IMR-90 (cell line): ENCODE results near the gene ZNF436. TPM values are rescaled to one million over a fixed set of nuclear protein-coding genes. Genes with fewer than 3 reads are reported as not detected.

Source experiments
- ATAC-seq: fragments of 200-7000 bp; cut with Tn5 transposase; 2 replicates; pipeline ENCODE4 v1.9.1; 2020; ENCODE audit warnings: low read depth, mild to moderate bottlenecking, moderate library complexity
- BruUV-seq: library from RNA; stranded (reverse); fragments of 400-500 nt; replicated peaks from 2 replicates; lab custom pipeline; 2021; lab: Mats Ljungman, UMichigan
- CTCF ChIA-PET: fragments of 300-600 bp; formaldehyde crosslinking; extraction: SDS; loops from one replicate; lab custom pipeline; 2021; ENCODE audit warnings: antibody characterized with exemption; lab: Yijun Ruan, JAX
- POLR2A ChIA-PET: fragments of 300-600 bp; sonication (Branson Sonifier 250); formaldehyde crosslinking; loops from one replicate; lab custom pipeline; 2022; ENCODE audit warnings: antibody characterized with exemption; ENCODE audit not compliant: unreplicated experiment; lab: Charles Lee
- DNase-seq: peaks from one replicate; pipeline ENCODE4 v3.0.0; 2013
- H2AFZ ChIP-seq: replicated peaks from 2 replicates; pipeline ENCODE3; 2013; ENCODE audit warnings: low read length, mild to moderate bottlenecking; ENCODE audit not compliant: poor library complexity
- H2AK5ac ChIP-seq: 2 replicates; pipeline ENCODE4 v1.6.1; 2013; ENCODE audit warnings: low read depth, low read length, inconsistent platforms
- H2AK9ac ChIP-seq: replicated peaks from 2 replicates; pipeline ENCODE3; 2013; ENCODE audit warnings: mild to moderate bottlenecking, low read depth, low read length, moderate library complexity; ENCODE audit not compliant: poor library complexity
- H2BK120ac ChIP-seq: 2 replicates; pipeline ENCODE4 v1.6.1; 2013; ENCODE audit warnings: low read depth, low read length, inconsistent platforms
- H2BK15ac ChIP-seq: 3 replicates; pipeline ENCODE4 v1.6.1; 2013; ENCODE audit warnings: low read depth, low read length, inconsistent platforms
- H2BK20ac ChIP-seq: 2 replicates; pipeline ENCODE4 v1.6.1; 2013; ENCODE audit warnings: low read depth, mild to moderate bottlenecking, inconsistent platforms, low read length, moderate library complexity
- H2BK5ac ChIP-seq: 2 replicates; pipeline ENCODE4 v1.6.1; 2013; ENCODE audit warnings: mild to moderate bottlenecking, low read depth, low read length, inconsistent platforms; ENCODE audit not compliant: poor library complexity, severe bottlenecking
- H3K14ac ChIP-seq: replicated peaks from 2 replicates; pipeline ENCODE4 v1.6.1; 2013; ENCODE audit warnings: low read depth, low read length, inconsistent platforms
- H3K18ac ChIP-seq: 2 replicates; pipeline ENCODE4 v1.6.1; 2013; ENCODE audit warnings: low read depth, low read length, control low read depth
- H3K23ac ChIP-seq: 2 replicates; pipeline ENCODE4 v1.6.1; 2013; ENCODE audit warnings: low read depth, low read length, inconsistent platforms
- H3K27ac ChIP-seq: 2 replicates; pipeline ENCODE4 v1.5.1; 2013; ENCODE audit warnings: mild to moderate bottlenecking, control low read depth, low read length; ENCODE audit not compliant: insufficient read depth
- H3K27me3 ChIP-seq: 2 replicates; pipeline ENCODE4 v1.6.1; 2013; ENCODE audit warnings: low read length; ENCODE audit not compliant: control insufficient read depth, insufficient read depth
- H3K36me3 ChIP-seq: 2 replicates; pipeline ENCODE4 v1.6.1; 2013; ENCODE audit warnings: low read length, mixed read lengths; ENCODE audit not compliant: control insufficient read depth, insufficient read depth
- H3K4ac ChIP-seq: 2 replicates; pipeline ENCODE4 v1.6.1; 2013; ENCODE audit warnings: low read depth, low read length, inconsistent platforms
- H3K4me1 ChIP-seq: 2 replicates; pipeline ENCODE4 v1.6.1; 2013; ENCODE audit warnings: low read length, mixed read lengths; ENCODE audit not compliant: control insufficient read depth, insufficient read depth
- H3K4me2 ChIP-seq: 2 replicates; pipeline ENCODE4 v1.6.1; 2013; ENCODE audit warnings: low read depth, mild to moderate bottlenecking, control low read depth, low read length, moderate library complexity
- H3K4me3 ChIP-seq: 2 replicates; pipeline ENCODE4 v1.5.1; 2013; ENCODE audit warnings: low read depth, mild to moderate bottlenecking, control low read depth, low read length, moderate library complexity; ENCODE audit not compliant: insufficient read depth
- H3K56ac ChIP-seq: 2 replicates; pipeline ENCODE4 v1.6.1; 2013; ENCODE audit warnings: low read length, inconsistent platforms; ENCODE audit not compliant: insufficient read depth; ENCODE audit errors: extremely low read depth
- H3K79me1 ChIP-seq, 2 experiments: 2 replicates each; pipeline ENCODE4 v1.6.1; 2013; ENCODE audit warnings: low read length in 2 of 2, inconsistent platforms in 1 of 2, low read depth in 1 of 2
- H3K9ac ChIP-seq: 2 replicates; pipeline ENCODE4 v1.6.1; 2013; ENCODE audit warnings: low read depth, low read length, control low read depth
- H3K9me1 ChIP-seq: 2 replicates; pipeline ENCODE4 v1.6.1; 2013; ENCODE audit warnings: low read length, inconsistent platforms; ENCODE audit not compliant: insufficient read depth
- H3K9me3 ChIP-seq: 2 replicates; pipeline ENCODE4 v1.6.1; 2013; ENCODE audit warnings: low read length; ENCODE audit not compliant: control insufficient read depth, insufficient read depth
- H4K20me1 ChIP-seq: 2 replicates; pipeline ENCODE4 v1.6.1; 2013; ENCODE audit warnings: low read length, inconsistent platforms; ENCODE audit not compliant: insufficient read depth
- H4K5ac ChIP-seq: 2 replicates; pipeline ENCODE4 v1.6.1; 2013; ENCODE audit warnings: mild to moderate bottlenecking, low read depth, low read length, control low read depth
- H4K8ac ChIP-seq, 2 experiments: 2 replicates each; pipeline ENCODE4 v1.6.1; 2013; ENCODE audit warnings: low read depth in 2 of 2, low read length in 2 of 2, control low read depth in 1 of 2, inconsistent platforms in 1 of 2
- H4K91ac ChIP-seq: 2 replicates; pipeline ENCODE4 v1.6.1; 2013; ENCODE audit warnings: low read depth, low read length, inconsistent platforms; ENCODE audit not compliant: insufficient read depth
- BHLHE40 ChIP-seq: fragments of 150-350 bp; IDR thresholded peaks from 2 replicates; pipeline ENCODE4 v1.6.1; 2016; ENCODE audit warnings: mild to moderate bottlenecking, low read depth, low read length
- CEBPB ChIP-seq: IDR thresholded peaks from 2 replicates; pipeline ENCODE4 v1.6.1; 2012; ENCODE audit warnings: low read depth, low read length, improper control_type of control experiment
- CHD1 ChIP-seq: IDR thresholded peaks from 2 replicates; pipeline ENCODE4 v1.6.1; 2012; ENCODE audit warnings: low read depth, low read length, improper control_type of control experiment
- ELK1 ChIP-seq: fragments of 150-350 bp; IDR thresholded peaks from 2 replicates; pipeline ENCODE4 v1.6.1; 2016; ENCODE audit warnings: low read depth, mild to moderate bottlenecking, low read length, moderate library complexity, borderline replicate concordance
- FOS ChIP-seq: fragments of 150-350 bp; IDR thresholded peaks from 2 replicates; pipeline ENCODE4 v1.6.1; 2016; ENCODE audit warnings: low read depth, low read length
- MAFK ChIP-seq: IDR thresholded peaks from 2 replicates; pipeline ENCODE4 v1.6.1; 2012; ENCODE audit warnings: low read depth, low read length, improper control_type of control experiment
- MAZ ChIP-seq: IDR thresholded peaks from 2 replicates; pipeline ENCODE4 v1.6.1; 2012; ENCODE audit warnings: low read depth, mild to moderate bottlenecking, low read length, improper control_type of control experiment, moderate library complexity, borderline replicate concordance
- MXI1 ChIP-seq: IDR thresholded peaks from 2 replicates; pipeline ENCODE4 v1.6.1; 2012; ENCODE audit warnings: low read depth, mild to moderate bottlenecking, low read length, moderate library complexity, borderline replicate concordance
- NFE2L2 ChIP-seq: fragments of 150-350 bp; IDR thresholded peaks from 2 replicates; pipeline ENCODE4 v1.6.1; 2016; ENCODE audit warnings: low read depth, mild to moderate bottlenecking, low read length
- POLR2A ChIP-seq: IDR thresholded peaks from 2 replicates; pipeline ENCODE4 v1.6.1; 2012; ENCODE audit warnings: mild to moderate bottlenecking, low read depth, low read length
- RAD21 ChIP-seq: IDR thresholded peaks from 2 replicates; pipeline ENCODE4 v1.6.1; 2012; ENCODE audit warnings: low read length, improper control_type of control experiment
- RCOR1 ChIP-seq: IDR thresholded peaks from 2 replicates; pipeline ENCODE4 v1.6.1; 2012; ENCODE audit warnings: mild to moderate bottlenecking, low read length, improper control_type of control experiment; ENCODE audit not compliant: insufficient replicate concordance
- RFX5 ChIP-seq: IDR thresholded peaks from 2 replicates; pipeline ENCODE4 v1.8.0; 2012; ENCODE audit warnings: low read depth, mild to moderate bottlenecking, low read length, moderate library complexity
- SMC3 ChIP-seq: fragments of 150-350 bp; IDR thresholded peaks from 2 replicates; pipeline ENCODE4 v1.6.1; 2016; ENCODE audit warnings: low read depth, mild to moderate bottlenecking, antibody characterized with exemption, low read length, moderate library complexity
- USF2 ChIP-seq: fragments of 150-350 bp; IDR thresholded peaks from 2 replicates; pipeline ENCODE4 v1.6.1; 2017; ENCODE audit warnings: mild to moderate bottlenecking, antibody characterized with exemption, low read length, low read depth
- WGBS, 2 experiments: methylation state at CpG; one replicate each; pipeline versions ENCODE4 v1.1.5 to v1.1.7; 2013; ENCODE audit warnings: missing lambda C conversion rate in 2 of 2; ENCODE audit not compliant: insufficient read length in 1 of 2; ENCODE audit errors: extremely low coverage in 2 of 2; 5-methylcytosine and 5-hydroxymethylcytosine counted together
- dilution Hi-C: fragments of 300-500 bp; cut with HindIII; formaldehyde crosslinking; loops from one replicate; pipeline ENCODE4 v1.14.3; 2018; ENCODE audit warnings: low sequenced_read_pairs; ENCODE audit not compliant: unreplicated experiment
- in situ Hi-C: fragments of 300-500 bp; cut with MboI; formaldehyde crosslinking; loops from 3 replicates; pipeline ENCODE4 v1.14.3; 2019; ENCODE audit warnings: low sequenced_read_pairs, inconsistent platforms, mixed read lengths
- intact Hi-C: fragments of 100-400 bp; cut with micrococcal nuclease; formaldehyde crosslinking; loops from 2 replicates; pipeline ENCODE4 v1.10.0; 2022
- polyA plus RNA-seq, 3 experiments: library from polyadenylated mRNA; depleted of rRNA; stranded (reverse); fragments of >200 nt; gene quantifications; 2 replicates each; pipeline ENCODE4 v1.2.3, GENCODE V29; 2012; ENCODE audit warnings: low replicate concordance in 1 of 3
- total RNA-seq: library from RNA; depleted of rRNA; stranded (reverse); fragments of >200 nt; gene quantifications from 2 replicates; pipeline ENCODE4 v1.2.3, GENCODE V29; 2012

Gene ZNF436
- total and polyA plus RNA-seq, 2 of the 4 experiments (the other 2 are of a cell fraction) = 5.3 to 14.3 TPM

- no peak overlapping the region for H3K4ac ChIP-seq
- H3K9me3 ChIP-seq = 0 out of 2 replicates have a peak, but pooled peaks cover 4% of the 10 kb centered on the region
- DNase-seq = no peak
- intact Hi-C loops = no loop called here
- H3K27me3 ChIP-seq = no peaks in the 10 kb centered on the region
- H4K5ac ChIP-seq = no peak overlapping the region
- no peak overlapping the region for H3K4me3 ChIP-seq
- H4K91ac ChIP-seq = no peak overlapping the region
- peaks cover 6% of the 10 kb centered on the region; the same call in 1 of the 2 replicates for H4K20me1 ChIP-seq
- no peak for ATAC-seq
- H3K14ac ChIP-seq = no peak overlapping the region
- H3K4me2 ChIP-seq = no peak overlapping the region
- no peak overlapping the region for H3K56ac ChIP-seq
- H2BK5ac ChIP-seq = no peak overlapping the region
- BruUV-seq = no TSS peak
- no peak overlapping the region for H3K9ac ChIP-seq
- H4K8ac ChIP-seq = no peak overlapping the region
- no peak overlapping the region for H2AK9ac ChIP-seq
- H3K79me1 ChIP-seq = no peaks in the 10 kb centered on the region; a peak in 1 of 4 replicates
- 43% methylated on average over 2 of the region's 5 CpGs; no CpG with 5 or more reads in 1 of the 2 experiments for WGBS, 2 experiments
- TF ChIP-seq MAZ (no peak), BHLHE40 (no peak), FOS (no peak), USF2 (no peak), RCOR1 (no peak), RFX5 (no peak), NFE2L2 (no peak), CHD1 (no peak), MAFK (no peak), MXI1 (no peak), SMC3 (no peak), POLR2A (no peak), ELK1 (no peak), RAD21 (no peak), CEBPB (no peak)
- peaks cover 2% of the 10 kb centered on the region; the same call in 1 of the 2 replicates for H3K36me3 ChIP-seq
- no peak overlapping the region for H3K23ac ChIP-seq
- no peak overlapping the region for H2BK120ac ChIP-seq
- no peak overlapping the region for H2BK20ac ChIP-seq
- no peak overlapping the region for H3K18ac ChIP-seq
- in situ Hi-C loops = no loop called here
- ChIA-PET CTCF (no interaction called here), POLR2A (no interaction called here)
- H3K4me1 ChIP-seq = peaks cover 12% of the 10 kb centered on the region
- H2BK15ac ChIP-seq = no peak overlapping the region
- H3K27ac ChIP-seq = no peak overlapping the region
- peaks cover 21% of the 10 kb centered on the region for H3K9me1 ChIP-seq
- dilution Hi-C loops = no loop called here
- H2AFZ ChIP-seq = no peak overlapping the region
- H2AK5ac ChIP-seq = no peak overlapping the region
Observed at GRCh38 chr1:23380719-23381118, 11.1 kb upstream of the ZNF436 start.
